GM12801 (cell line): ENCODE measurements around the gene FCER1A.

Source experiments
- TF ChIP-seq, protein P1 (sequence below): IDR thresholded peaks from one replicate; pipeline ENCODE4 v1.5.1; 2011; ENCODE audit warnings: control low read depth; ENCODE audit not compliant: insufficient read length; ENCODE audit errors: extremely low read depth

FCER1A gene

DNA sequence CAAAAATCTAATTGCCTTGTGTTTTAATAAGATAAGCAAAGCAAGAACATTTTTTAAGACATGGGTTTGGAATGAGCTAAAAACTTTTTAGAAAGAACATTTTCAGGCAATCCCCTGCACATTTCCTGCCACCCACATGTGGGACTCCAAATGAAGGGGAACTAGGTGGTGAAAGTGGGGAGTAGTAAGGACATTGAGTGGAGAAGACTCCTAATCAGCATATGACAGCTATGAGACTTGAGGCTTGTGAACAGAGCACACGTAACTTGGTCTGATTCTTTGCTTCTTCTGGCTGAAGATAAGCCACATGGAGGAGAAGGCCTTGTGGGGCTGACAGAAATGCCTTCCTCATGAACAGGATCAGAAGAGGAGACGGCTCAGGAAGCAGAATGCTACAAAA is 50.3 kb downstream of the FCER1A start:
- TF ChIP-seq, protein P1, sequence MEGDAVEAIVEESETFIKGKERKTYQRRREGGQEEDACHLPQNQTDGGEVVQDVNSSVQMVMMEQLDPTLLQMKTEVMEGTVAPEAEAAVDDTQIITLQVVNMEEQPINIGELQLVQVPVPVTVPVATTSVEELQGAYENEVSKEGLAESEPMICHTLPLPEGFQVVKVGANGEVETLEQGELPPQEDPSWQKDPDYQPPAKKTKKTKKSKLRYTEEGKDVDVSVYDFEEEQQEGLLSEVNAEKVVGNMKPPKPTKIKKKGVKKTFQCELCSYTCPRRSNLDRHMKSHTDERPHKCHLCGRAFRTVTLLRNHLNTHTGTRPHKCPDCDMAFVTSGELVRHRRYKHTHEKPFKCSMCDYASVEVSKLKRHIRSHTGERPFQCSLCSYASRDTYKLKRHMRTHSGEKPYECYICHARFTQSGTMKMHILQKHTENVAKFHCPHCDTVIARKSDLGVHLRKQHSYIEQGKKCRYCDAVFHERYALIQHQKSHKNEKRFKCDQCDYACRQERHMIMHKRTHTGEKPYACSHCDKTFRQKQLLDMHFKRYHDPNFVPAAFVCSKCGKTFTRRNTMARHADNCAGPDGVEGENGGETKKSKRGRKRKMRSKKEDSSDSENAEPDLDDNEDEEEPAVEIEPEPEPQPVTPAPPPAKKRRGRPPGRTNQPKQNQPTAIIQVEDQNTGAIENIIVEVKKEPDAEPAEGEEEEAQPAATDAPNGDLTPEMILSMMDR: no peak
